B cell (primary cell): Measurements from ENCODE around the gene LRRC55. TPM values are rescaled to one million over a fixed set of nuclear protein-coding genes. Genes with fewer than 3 reads are reported as not detected.
A peak's percentile ranks its signal among the peaks of the same experiment; 100 is the strongest.

Source experiments
- ATAC-seq: fragments of 200-7000 bp; cut with Tn5 transposase; one replicate; pipeline ENCODE4 v1.10.0; 2021; ENCODE audit warnings: low read depth, mild to moderate bottlenecking, moderate number of reproducible peaks, moderate library complexity
- CTCF ChIA-PET: fragments of 350-600 bp; sonication (Branson Sonifier 250); formaldehyde crosslinking; loops from one replicate; lab custom pipeline; 2021; ENCODE audit warnings: antibody characterized with exemption, inconsistent platforms; lab: Charles Lee
- POLR2A ChIA-PET: fragments of 350-600 bp; sonication (Branson Sonifier 250); formaldehyde crosslinking; loops from one replicate; lab custom pipeline; 2021; ENCODE audit warnings: antibody characterized with exemption; lab: Charles Lee
- DNase-seq: peaks from one replicate; pipeline ENCODE4 v3.0.0; 2013
- H2AFZ ChIP-seq: 2 replicates; pipeline ENCODE4 v1.6.1; 2012; ENCODE audit warnings: mild to moderate bottlenecking, low read depth, low read length; ENCODE audit not compliant: insufficient read depth, poor library complexity, severe bottlenecking
- H3K27ac ChIP-seq, 2 donors: 1 replicate in 1 of 2; 2 replicates in 1 of 2; pipeline ENCODE4 v1.5.1; 2012 to 2013; ENCODE audit warnings: low read length in 2 of 2, mild to moderate bottlenecking in 2 of 2, moderate library complexity in 1 of 2
- H3K27me3 ChIP-seq, 4 experiments: fragments of 200-600 bp in 1 of 4; sonication (generic) in 1 of 4; replicated peaks in 1 of 4; 1 replicate in 2 of 4; 2 replicates in 2 of 4; pipeline versions ENCODE4 v1.6.1 to v1.7.0; 2013 to 2016; ENCODE audit warnings: low read length in 3 of 4, mild to moderate bottlenecking in 2 of 4, mixed read lengths in 1 of 4, moderate library complexity in 1 of 4; ENCODE audit not compliant: insufficient read depth in 4 of 4, control insufficient read depth in 3 of 4; ENCODE audit errors: control extremely low read depth in 1 of 4
- H3K36me3 ChIP-seq, 2 experiments: replicated peaks in 1 of 2; 1 replicate in 1 of 2; 2 replicates in 1 of 2; pipeline versions ENCODE4 v1.6.1 to v1.7.1; 2013; ENCODE audit warnings: low read length in 1 of 2; ENCODE audit not compliant: insufficient read depth in 2 of 2, control insufficient read depth in 1 of 2; ENCODE audit errors: control extremely low read depth in 1 of 2, extremely low read depth in 1 of 2
- H3K4me1 ChIP-seq, 2 donors: fragments of 200-600 bp in 1 of 2; sonication (generic) in 1 of 2; 1 replicate in 1 of 2; 2 replicates in 1 of 2; pipeline versions ENCODE4 v1.5.1 to v1.6.1; 2013 to 2017; ENCODE audit warnings: low read length in 2 of 2; ENCODE audit not compliant: control insufficient read depth in 2 of 2, insufficient read depth in 2 of 2
- H3K4me2 ChIP-seq: replicated peaks from 2 replicates; pipeline ENCODE3; 2012; ENCODE audit warnings: mild to moderate bottlenecking, low read depth, low read length; ENCODE audit not compliant: poor library complexity, severe bottlenecking
- H3K4me3 ChIP-seq, 5 experiments: fragments of 200-600 bp in 1 of 5; sonication (generic) in 1 of 5; 1 replicate in 3 of 5; 2 replicates in 2 of 5; pipeline versions ENCODE4 v1.5.1 to v1.7.0; 2011 to 2016; ENCODE audit warnings: low read length in 4 of 5, mild to moderate bottlenecking in 4 of 5, low read depth in 2 of 5, control low read depth in 1 of 5, moderate library complexity in 1 of 5; ENCODE audit not compliant: insufficient read depth in 1 of 5; ENCODE audit errors: control extremely low read depth in 1 of 5, extremely low read depth in 1 of 5
- H3K79me2 ChIP-seq: fragments of 200-600 bp; sonication (generic); one replicate; pipeline ENCODE4 v1.6.0; 2016; ENCODE audit warnings: low read length; ENCODE audit not compliant: control insufficient read depth, insufficient read depth
- H3K9ac ChIP-seq: fragments of 200-600 bp; sonication (generic); 2 replicates; pipeline ENCODE4 v1.6.1; 2017; ENCODE audit warnings: mild to moderate bottlenecking, low read length, moderate library complexity
- H3K9me3 ChIP-seq, 3 donors: one replicate each; pipeline versions ENCODE4 v1.6.1 to v1.7.1; 2013; ENCODE audit warnings: low read length in 2 of 3; ENCODE audit not compliant: control insufficient read depth in 2 of 3, insufficient read depth in 1 of 3; ENCODE audit errors: control extremely low read depth in 1 of 3
- H4K20me1 ChIP-seq: 2 replicates; pipeline ENCODE4 v1.6.0; 2012; ENCODE audit warnings: mild to moderate bottlenecking, low read length; ENCODE audit not compliant: insufficient read depth, control insufficient read depth, poor library complexity, severe bottlenecking
- H3K27ac Mint-ChIP-seq: one replicate; pipeline ENCODE4 v1.8.0; 2021; ENCODE audit warnings: mixed read lengths
- H3K27me3 Mint-ChIP-seq: one replicate; pipeline ENCODE4 v1.8.0; 2021; ENCODE audit warnings: mixed read lengths
- H3K4me1 Mint-ChIP-seq: one replicate; pipeline ENCODE4 v1.8.0; 2021; ENCODE audit warnings: mixed read lengths
- H3K4me3 Mint-ChIP-seq: one replicate; pipeline ENCODE4 v1.8.0; 2021; ENCODE audit warnings: mixed read lengths
- H3K9me3 Mint-ChIP-seq: one replicate; pipeline ENCODE4 v1.8.0; 2022; ENCODE audit warnings: mixed read lengths; ENCODE audit not compliant: insufficient read depth
- CTCF ChIP-seq: fragments of 200-600 bp; IDR thresholded peaks from one replicate; pipeline ENCODE4 v1.8.0; 2022; ENCODE audit warnings: antibody characterized with exemption, mild to moderate bottlenecking
- EZH2 ChIP-seq: IDR thresholded peaks from 2 replicates; pipeline ENCODE4 v1.6.1; 2012; ENCODE audit warnings: borderline replicate concordance, low read depth, mild to moderate bottlenecking, moderate library complexity, low read length; ENCODE audit not compliant: insufficient read depth, poor library complexity, severe bottlenecking
- WGBS: methylation state at CpG from one replicate; pipeline ENCODE4 v1.1.5; 2013; ENCODE audit warnings: missing lambda C conversion rate; ENCODE audit not compliant: insufficient coverage; 5-methylcytosine and 5-hydroxymethylcytosine counted together
- intact Hi-C: fragments of 100-400 bp; cut with micrococcal nuclease; formaldehyde crosslinking; loops from one replicate; pipeline ENCODE4 v1.10.0; 2022
- polyA minus RNA-seq: library from RNA; depleted of rRNA, polyadenylated mRNA; stranded (reverse); fragments of >200 nt; gene quantifications from 2 replicates; pipeline ENCODE4 v1.2.3, GENCODE V29; 2012
- polyA plus RNA-seq: library from polyadenylated mRNA; depleted of rRNA; stranded (reverse); fragments of >200 nt; gene quantifications from 2 replicates; pipeline ENCODE4 v1.2.3, GENCODE V29; 2012
- total RNA-seq, 2 donors: library from RNA; stranded (reverse); fragments of 120-200 nt in 1 of 2; gene quantifications; 1 replicate in 1 of 2; 2 replicates in 1 of 2; pipeline versions ENCODE4 v1.2.3 to v1.2.4, GENCODE V29; 2013 to 2022

LRRC55 gene
- total RNA-seq (not detected in 2 replicates), polyA plus RNA-seq (not detected in 2 replicates), polyA minus RNA-seq (0.07 TPM in 1 of 2 replicates, not detected in the other)
- 0.02 TPM for total RNA-seq (2013)

- no peaks in the 10 kb centered on the region for H3K9me3 Mint-ChIP-seq
- Histone ChIP-seq H3K4me1 (no peaks in the 10 kb centered on the region), H3K4me2 (no peak within 1 kb of the TSS), H3K27me3 (peaks cover 0 to 20% (median 6%) of the 10 kb centered on the region in 4 experiments), H2AFZ (peak within 1 kb of the TSS; percentile 19), H3K27ac (no peak within 1 kb of the TSS), H3K36me3 (no peaks in the 10 kb centered on the region), H4K20me1 (no peaks in the 10 kb centered on the region), H3K79me2 (no peaks in the 10 kb centered on the region), H3K4me3 (no peak within 1 kb of the TSS), H3K9ac (no peak within 1 kb of the TSS), H3K9me3 (peaks cover 0 to 14% (median 0%) of the 10 kb centered on the region in 3 donors)
- WGBS = 81% methylated on average over 15 of the region's 15 CpGs
- no peak within 1 kb of the TSS for H3K4me3 Mint-ChIP-seq
- ChIA-PET CTCF (no interaction called here), POLR2A (no interaction called here)
- H3K27ac Mint-ChIP-seq = no peak within 1 kb of the TSS
- no peak for ATAC-seq
- intact Hi-C loops = no loop called here
- no peak for TF ChIP-seq EZH2
- TF ChIP-seq CTCF = no peak
- H3K4me1 Mint-ChIP-seq = no peaks in the 10 kb centered on the region
- DNase-seq = peak; percentile 4
- peaks cover 37% of the 10 kb centered on the region for H3K27me3 Mint-ChIP-seq
These were observed at the start of gene LRRC55 for GRCh38 chr11:57181678-57182305. LRRC55 (plus strand) TSS chr11:57181953; CDS start chr11:57182023, 70 bp downstream.

DNA sequence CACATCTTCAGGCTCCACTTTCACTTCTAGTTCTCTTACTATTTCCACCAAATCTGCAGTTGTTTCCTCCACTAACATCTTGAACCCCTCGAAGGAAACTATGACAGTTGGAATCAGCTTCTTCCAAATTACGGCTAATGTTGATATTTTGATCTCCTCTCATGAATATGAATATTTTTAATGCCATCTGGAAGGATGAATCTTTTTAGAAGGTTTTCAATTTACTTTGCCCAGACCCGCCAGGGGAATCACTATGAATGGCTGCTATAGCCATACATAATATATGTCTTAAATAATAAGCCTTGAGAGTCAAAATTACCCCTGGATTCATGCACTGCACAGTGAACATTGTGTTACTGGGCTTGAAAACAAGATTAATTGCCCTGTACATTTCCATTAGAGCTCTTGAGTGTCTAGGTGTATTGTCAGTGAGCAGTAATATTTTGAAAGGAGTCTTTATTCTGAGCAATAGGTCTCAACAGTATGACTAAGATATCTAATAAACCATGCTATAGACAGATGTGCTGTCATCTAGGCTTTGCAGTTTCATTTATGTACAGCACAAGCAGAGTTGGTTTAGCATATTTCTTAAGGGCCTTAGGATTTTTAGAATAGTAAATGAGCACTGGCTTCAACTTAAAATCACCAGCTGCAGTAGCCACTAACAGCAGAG is 48.3 kb upstream of the LRRC55 start:
- H3K27me3 ChIP-seq = no peaks in the 10 kb centered on the region
- peaks cover 11% of the 10 kb centered on the region for H3K27me3 Mint-ChIP-seq
- TF ChIP-seq CTCF = no peak
- H3K4me1 ChIP-seq = no peaks in the 10 kb centered on the region
- no CpG with 5 or more reads among the region's 3 CpGs for WGBS
- no peaks in the 10 kb centered on the region for H3K9me3 Mint-ChIP-seq
- no peak overlapping the region for H3K27ac Mint-ChIP-seq
- H3K4me3 ChIP-seq = no peak overlapping the region
- H2AFZ ChIP-seq = no peak overlapping the region
- DNase-seq = no peak
- ChIA-PET CTCF (no interaction called here), POLR2A (no interaction called here)
- no peaks in the 10 kb centered on the region for H4K20me1 ChIP-seq
- H3K9me3 ChIP-seq = no peaks in the 10 kb centered on the region
- H3K9ac ChIP-seq = no peak overlapping the region
- ATAC-seq = no peak
- no peaks in the 10 kb centered on the region for H3K36me3 ChIP-seq
- no peaks in the 10 kb centered on the region for H3K4me1 Mint-ChIP-seq
- intact Hi-C loops = no loop called here
- no peak overlapping the region for H3K27ac ChIP-seq
- no peak overlapping the region for H3K4me3 Mint-ChIP-seq
- no peak overlapping the region for H3K4me2 ChIP-seq
- no peaks in the 10 kb centered on the region for H3K79me2 ChIP-seq
